CD14-positive monocyte (primary cell): ENCODE measurements around the gene TMPRSS3. TPM values are rescaled to one million over a fixed set of nuclear protein-coding genes. Genes with fewer than 3 reads are reported as not detected.

ENCODE experiments used
- DNase-seq, 3 donors: peaks; one replicate each; pipeline ENCODE4 v3.0.0-alpha.2; 2011 to 2022
- H2AFZ ChIP-seq: 2 replicates; pipeline ENCODE4 v1.6.0; 2012; ENCODE audit warnings: mild to moderate bottlenecking, low read depth, low read length, inconsistent platforms; ENCODE audit not compliant: insufficient read depth, poor library complexity, severe bottlenecking
- H3K27ac ChIP-seq, 2 donors: 1 replicate in 1 of 2; 2 replicates in 1 of 2; pipeline ENCODE4 v1.5.1; 2012 to 2013; ENCODE audit warnings: low read length in 2 of 2, control low read depth in 1 of 2, inconsistent platforms in 1 of 2, low read depth in 1 of 2, mild to moderate bottlenecking in 1 of 2
- H3K27me3 ChIP-seq, 2 donors: one replicate each; pipeline versions ENCODE4 v1.6.0 to v1.6.1; 2011 to 2013; ENCODE audit warnings: low read length in 2 of 2; ENCODE audit not compliant: control insufficient read depth in 2 of 2, insufficient read depth in 2 of 2
- H3K36me3 ChIP-seq, 2 donors: replicated peaks in 1 of 2; 1 replicate in 1 of 2; 2 replicates in 1 of 2; pipeline versions ENCODE4 v1.5.1 to v1.6.1; 2012 to 2013; ENCODE audit warnings: low read length in 2 of 2, control low read depth in 1 of 2, inconsistent platforms in 1 of 2, mild to moderate bottlenecking in 1 of 2; ENCODE audit not compliant: insufficient read depth in 2 of 2, control insufficient read depth in 1 of 2
- H3K4me1 ChIP-seq, 2 donors: 1 replicate in 1 of 2; 2 replicates in 1 of 2; pipeline versions ENCODE4 v1.5.1 to v1.6.1; 2012 to 2013; ENCODE audit warnings: low read length in 2 of 2, control low read depth in 1 of 2, inconsistent platforms in 1 of 2, mild to moderate bottlenecking in 1 of 2, moderate library complexity in 1 of 2; ENCODE audit not compliant: insufficient read depth in 2 of 2, control insufficient read depth in 1 of 2
- H3K4me2 ChIP-seq: replicated peaks from 2 replicates; pipeline ENCODE3; 2012; ENCODE audit warnings: low read length, moderate library complexity, mild to moderate bottlenecking; ENCODE audit not compliant: poor library complexity, severe bottlenecking; ENCODE audit errors: extremely low read depth
- H3K4me3 ChIP-seq, 3 experiments: fragments of 200-600 bp in 1 of 3; sonication (generic) in 1 of 3; replicated peaks in 1 of 3; 1 replicate in 2 of 3; 2 replicates in 1 of 3; pipeline ENCODE4 v1.5.1; 2011 to 2013; ENCODE audit warnings: low read length in 3 of 3, mild to moderate bottlenecking in 3 of 3, control low read depth in 2 of 3, low read depth in 2 of 3, inconsistent platforms in 1 of 3, moderate library complexity in 1 of 3
- H3K79me2 ChIP-seq: 2 replicates; pipeline ENCODE4 v1.6.0; 2012; ENCODE audit warnings: mild to moderate bottlenecking, control low read depth, inconsistent platforms, low read length, moderate library complexity; ENCODE audit not compliant: insufficient read depth
- H3K9ac ChIP-seq: 2 replicates; pipeline ENCODE4 v1.6.0; 2017; ENCODE audit warnings: low read length, mild to moderate bottlenecking; ENCODE audit not compliant: insufficient read depth, poor library complexity, severe bottlenecking
- H3K9me3 ChIP-seq, 2 donors: replicated peaks in 1 of 2; 1 replicate in 1 of 2; 2 replicates in 1 of 2; pipeline versions ENCODE4 v1.5.1 to v1.6.1; 2012 to 2013; ENCODE audit warnings: low read length in 2 of 2, control low read depth in 1 of 2; ENCODE audit not compliant: control insufficient read depth in 1 of 2, insufficient read depth in 1 of 2
- H4K20me1 ChIP-seq: 2 replicates; pipeline ENCODE4 v1.6.0; 2012; ENCODE audit warnings: mild to moderate bottlenecking, low read length, control low read depth, moderate library complexity; ENCODE audit not compliant: insufficient read depth
- H3K27ac Mint-ChIP-seq, 7 donors: one replicate each; pipeline ENCODE4 v1.8.0; 2020; ENCODE audit warnings: mild to moderate bottlenecking in 7 of 7, mixed read lengths in 7 of 7, moderate library complexity in 6 of 7, inconsistent platforms in 2 of 7
- H3K27me3 Mint-ChIP-seq, 3 donors: one replicate each; pipeline ENCODE4 v1.8.0; 2021 to 2022; ENCODE audit warnings: low read depth in 3 of 3, mild to moderate bottlenecking in 3 of 3, mixed read lengths in 3 of 3, moderate library complexity in 3 of 3, inconsistent platforms in 1 of 3
- H3K36me3 Mint-ChIP-seq, 2 donors: one replicate each; pipeline ENCODE4 v1.8.0; 2020; ENCODE audit warnings: mixed read lengths in 2 of 2, inconsistent platforms in 1 of 2, mild to moderate bottlenecking in 1 of 2
- H3K4me1 Mint-ChIP-seq: one replicate; pipeline ENCODE4 v1.8.0; 2020; ENCODE audit warnings: mild to moderate bottlenecking, mixed read lengths
- H3K4me3 Mint-ChIP-seq, 2 donors: one replicate each; pipeline ENCODE4 v1.8.0; 2020; ENCODE audit warnings: mild to moderate bottlenecking in 2 of 2, mixed read lengths in 2 of 2, moderate library complexity in 1 of 2
- H3K9me3 Mint-ChIP-seq, 7 donors: one replicate each; pipeline ENCODE4 v1.8.0; 2020 to 2022; ENCODE audit warnings: mixed read lengths in 7 of 7, mild to moderate bottlenecking in 6 of 7, moderate library complexity in 6 of 7, inconsistent platforms in 2 of 7
- WGBS: methylation state at CpG from one replicate; pipeline ENCODE4 v1.1.5; 2013; ENCODE audit warnings: missing lambda C conversion rate; ENCODE audit not compliant: insufficient coverage; 5-methylcytosine and 5-hydroxymethylcytosine counted together
- intact Hi-C, 2 donors: fragments of 100-400 bp; cut with micrococcal nuclease; formaldehyde crosslinking; loops; one replicate each; pipeline versions ENCODE4 v1.15.0 to v1.15.1; 2023
- polyA plus RNA-seq, 3 donors: library from polyadenylated mRNA; depleted of rRNA in 1 of 3; unstranded in 2 of 3; stranded (reverse) in 1 of 3; fragments of 300-500 nt in 2 of 3; fragments of >200 nt in 1 of 3; fragmentation: Illumina TruSeq in 2 of 3; gene quantifications; 1 replicate in 2 of 3; 2 replicates in 1 of 3; pipeline ENCODE4 v1.2.3, GENCODE V29; 2012 to 2021
- TF ChIP-seq, protein P1 (sequence below): fragments of 200-600 bp; IDR thresholded peaks from one replicate; pipeline ENCODE4 v1.8.0; 2022; ENCODE audit warnings: antibody characterized with exemption, mild to moderate bottlenecking

The TMPRSS3 gene
- polyA plus RNA-seq, 3 donors, result 0.30 TPM; not detected in 2

DNA sequence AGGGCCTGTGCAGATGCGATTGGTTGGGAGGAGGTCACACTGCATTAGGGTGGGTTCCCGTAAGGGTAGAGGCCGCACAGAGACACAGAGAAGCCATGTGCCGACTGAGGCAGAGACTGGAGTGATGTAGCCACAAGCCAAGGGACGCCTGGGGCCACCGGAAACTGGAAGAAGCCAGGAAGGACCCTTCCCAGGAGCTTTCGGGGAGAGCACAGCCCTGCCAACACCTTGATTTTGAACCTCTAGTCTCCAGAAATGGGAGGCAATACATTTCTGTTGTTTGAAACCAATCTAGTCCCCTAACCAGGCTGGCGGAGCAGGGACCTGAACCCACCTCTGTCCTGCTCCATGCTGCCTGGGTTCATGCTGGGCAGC, 18.7 kb upstream of the TMPRSS3 start:
- Histone ChIP-seq H3K27me3 (no peaks in the 10 kb centered on the region), H3K27ac (no peak overlapping the region), H3K79me2 (no peaks in the 10 kb centered on the region), H3K9me3 (no peaks in the 10 kb centered on the region), H3K36me3 (no peaks in the 10 kb centered on the region), H3K4me1 (no peaks in the 10 kb centered on the region), H4K20me1 (no peaks in the 10 kb centered on the region), H2AFZ (no peak overlapping the region), H3K9ac (no peak overlapping the region), H3K4me3 (no peak overlapping the region), H3K4me2 (no peak overlapping the region)
- H3K27me3 Mint-ChIP-seq, result peaks cover 1 to 4% (median 3%) of the 10 kb centered on the region in 3 donors
- H3K9me3 Mint-ChIP-seq, result no peaks in the 10 kb centered on the region
- H3K4me1 Mint-ChIP-seq, result peaks cover 3% of the 10 kb centered on the region
- DNase-seq, result no peak
- 89% methylated on average over 8 of the region's 8 CpGs for WGBS
- TF ChIP-seq, protein P1, sequence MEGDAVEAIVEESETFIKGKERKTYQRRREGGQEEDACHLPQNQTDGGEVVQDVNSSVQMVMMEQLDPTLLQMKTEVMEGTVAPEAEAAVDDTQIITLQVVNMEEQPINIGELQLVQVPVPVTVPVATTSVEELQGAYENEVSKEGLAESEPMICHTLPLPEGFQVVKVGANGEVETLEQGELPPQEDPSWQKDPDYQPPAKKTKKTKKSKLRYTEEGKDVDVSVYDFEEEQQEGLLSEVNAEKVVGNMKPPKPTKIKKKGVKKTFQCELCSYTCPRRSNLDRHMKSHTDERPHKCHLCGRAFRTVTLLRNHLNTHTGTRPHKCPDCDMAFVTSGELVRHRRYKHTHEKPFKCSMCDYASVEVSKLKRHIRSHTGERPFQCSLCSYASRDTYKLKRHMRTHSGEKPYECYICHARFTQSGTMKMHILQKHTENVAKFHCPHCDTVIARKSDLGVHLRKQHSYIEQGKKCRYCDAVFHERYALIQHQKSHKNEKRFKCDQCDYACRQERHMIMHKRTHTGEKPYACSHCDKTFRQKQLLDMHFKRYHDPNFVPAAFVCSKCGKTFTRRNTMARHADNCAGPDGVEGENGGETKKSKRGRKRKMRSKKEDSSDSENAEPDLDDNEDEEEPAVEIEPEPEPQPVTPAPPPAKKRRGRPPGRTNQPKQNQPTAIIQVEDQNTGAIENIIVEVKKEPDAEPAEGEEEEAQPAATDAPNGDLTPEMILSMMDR, result no peak
- peak overlapping the region in 1 of 7 donors; percentile 52 for H3K27ac Mint-ChIP-seq
- H3K4me3 Mint-ChIP-seq, result no peak overlapping the region
- intact Hi-C loops, result no loop called here
- no peaks in the 10 kb centered on the region for H3K36me3 Mint-ChIP-seq

DNA sequence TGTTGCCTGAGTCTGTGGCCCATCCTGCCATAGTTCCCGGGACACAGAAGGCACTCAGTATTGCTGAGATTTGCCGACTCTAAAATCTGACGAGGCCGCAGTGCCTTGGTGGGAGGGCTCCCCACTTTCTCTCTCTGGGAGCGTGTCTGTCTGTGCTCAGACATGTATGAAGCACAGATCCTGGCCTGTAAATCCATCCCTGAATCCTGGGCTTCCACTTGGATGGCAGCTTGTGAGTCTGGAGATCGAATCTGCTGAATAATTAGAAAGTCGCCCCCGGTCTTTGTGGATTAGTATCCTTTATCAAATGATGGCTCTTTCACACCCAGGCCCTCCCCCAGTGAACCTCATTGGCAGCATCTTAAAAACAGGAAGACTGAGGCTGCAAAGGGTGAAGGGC, 18.2 kb upstream of the TMPRSS3 start:
- intact Hi-C loops, result no loop called here
- no peaks in the 10 kb centered on the region for H3K36me3 Mint-ChIP-seq
- no peaks in the 10 kb centered on the region for H3K36me3 ChIP-seq
- no peak for DNase-seq
- WGBS, result 96% methylated on average over 8 of the region's 8 CpGs
- no peak overlapping the region for H2AFZ ChIP-seq
- H3K4me3 ChIP-seq, result no peak overlapping the region
- no peak overlapping the region for H3K9ac ChIP-seq
- no peak overlapping the region for H3K27ac Mint-ChIP-seq
- no peaks in the 10 kb centered on the region for H3K4me1 ChIP-seq
- TF ChIP-seq, protein P1, result no peak
- H3K4me3 Mint-ChIP-seq, result no peak overlapping the region
- H3K27ac ChIP-seq, result no peak overlapping the region
- no peaks in the 10 kb centered on the region for H4K20me1 ChIP-seq
- peaks cover 1 to 4% (median 3%) of the 10 kb centered on the region in 3 donors for H3K27me3 Mint-ChIP-seq
- no peaks in the 10 kb centered on the region for H3K79me2 ChIP-seq
- no peak overlapping the region for H3K4me2 ChIP-seq
- no peaks in the 10 kb centered on the region for H3K9me3 Mint-ChIP-seq
- H3K27me3 ChIP-seq, result no peaks in the 10 kb centered on the region
- H3K9me3 ChIP-seq, result no peaks in the 10 kb centered on the region
- peaks cover 3% of the 10 kb centered on the region for H3K4me1 Mint-ChIP-seq
